Prostate gland (tissue), 2 donors: Measurements from ENCODE around the gene LRGUK. TPM values are rescaled to one million over a fixed set of nuclear protein-coding genes. Genes with fewer than 3 reads are reported as not detected.

Experiments
- DNase-seq: peaks from one replicate; pipeline ENCODE4 v3.0.0-alpha.2; 2019; ENCODE audit warnings: low spot score
- H3K27ac ChIP-seq, 2 donors: fragments of 200-600 bp; sonication (generic); 2 replicates each; pipeline ENCODE4 v1.5.1; 2017 to 2019
- H3K27me3 ChIP-seq: fragments of 200-600 bp; sonication (generic); replicated peaks from 2 replicates; pipeline ENCODE4 v1.5.1; 2019; ENCODE audit not compliant: insufficient read depth
- H3K36me3 ChIP-seq, 2 donors: fragments of 200-600 bp; sonication (generic); 1 replicate in 1 of 2; 2 replicates in 1 of 2; pipeline versions ENCODE4 v1.5.1 to v1.8.1; 2017 to 2019
- H3K4me1 ChIP-seq: fragments of 200-600 bp; sonication (generic); replicated peaks from 2 replicates; pipeline ENCODE4 v1.5.1; 2019
- H3K4me3 ChIP-seq, 2 donors: fragments of 200-600 bp; sonication (generic); 2 replicates each; pipeline ENCODE4 v1.5.1; 2017 to 2019
- H3K9me3 ChIP-seq: fragments of 200-600 bp; sonication (generic); 2 replicates; pipeline ENCODE4 v1.5.1; 2017
- POLR2A ChIP-seq: fragments of 450-650 bp; IDR thresholded peaks from one replicate; pipeline ENCODE4 v1.6.1; 2016; ENCODE audit warnings: antibody characterized with exemption, mild to moderate bottlenecking
- POLR2AphosphoS5 ChIP-seq: sonication (generic); formaldehyde crosslinking; IDR thresholded peaks from one replicate; pipeline ENCODE4 v1.6.1; 2017; ENCODE audit warnings: antibody characterized with exemption
- WGBS: methylation state at CpG from one replicate; pipeline ENCODE4 v1.1.5; 2018; 5-methylcytosine and 5-hydroxymethylcytosine counted together
- intact Hi-C: fragments of 100-400 bp; cut with DNase I; formaldehyde crosslinking; loops from one replicate; pipeline ENCODE4 v1.14.2; 2022
- total RNA-seq, 2 donors: library from RNA; depleted of rRNA; stranded (reverse); fragments of >200 nt; gene quantifications; one replicate each; pipeline ENCODE4 v1.1.0, GENCODE V29; 2016
- TF ChIP-seq, protein P1 (sequence below), 4 experiments: fragments of 200-600 bp in 2 of 4; fragments of 450-650 bp in 2 of 4; sonication (generic) in 2 of 4; IDR thresholded peaks; 1 replicate in 3 of 4; 2 replicates in 1 of 4; pipeline ENCODE4 v1.5.1; 2016 to 2019; ENCODE audit warnings: antibody characterized with exemption in 4 of 4, mild to moderate bottlenecking in 2 of 4, moderate library complexity in 2 of 4

Gene LRGUK
- total RNA-seq, 2 donors from 2014 or later, result 1.3 to 4.9 TPM

DNA sequence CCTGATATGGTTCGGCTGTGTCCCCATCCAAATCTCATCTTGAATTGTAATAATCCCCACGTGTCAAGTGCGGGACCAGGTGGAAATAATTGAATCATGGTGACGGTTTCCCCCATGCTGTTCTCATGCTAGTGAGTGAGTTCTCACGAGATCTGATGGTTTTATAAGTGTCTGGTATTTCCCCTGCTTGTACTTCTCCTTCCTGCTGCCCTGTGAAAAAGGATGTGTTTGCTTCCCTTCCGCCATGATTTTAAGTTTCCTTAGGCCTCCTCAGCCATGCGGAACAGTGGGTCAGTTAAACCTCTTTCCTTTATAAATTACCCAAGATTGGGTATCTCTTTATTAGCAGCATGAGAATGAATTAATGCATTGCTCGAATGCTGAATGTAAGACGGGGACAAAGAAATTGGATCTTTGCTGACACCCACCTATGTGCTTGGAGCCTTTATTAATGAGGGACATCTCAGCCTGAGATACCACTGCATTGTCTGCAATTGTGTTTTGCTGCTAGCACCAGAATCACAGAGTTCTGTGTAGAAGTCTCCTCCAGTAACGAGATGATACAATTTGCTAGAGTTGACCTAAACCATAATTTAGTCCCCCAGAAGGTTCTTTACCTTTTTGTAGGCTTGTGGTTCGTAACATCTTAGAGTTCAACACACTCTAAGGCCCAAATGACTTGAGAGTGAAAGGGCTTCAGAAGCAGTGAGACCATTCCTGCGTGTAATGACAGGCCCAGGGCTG is 160.9 kb downstream of the LRGUK start:
- no peak overlapping the region for H3K27ac ChIP-seq
- WGBS, result 74% methylated on average over 12 of the region's 12 CpGs

DNA sequence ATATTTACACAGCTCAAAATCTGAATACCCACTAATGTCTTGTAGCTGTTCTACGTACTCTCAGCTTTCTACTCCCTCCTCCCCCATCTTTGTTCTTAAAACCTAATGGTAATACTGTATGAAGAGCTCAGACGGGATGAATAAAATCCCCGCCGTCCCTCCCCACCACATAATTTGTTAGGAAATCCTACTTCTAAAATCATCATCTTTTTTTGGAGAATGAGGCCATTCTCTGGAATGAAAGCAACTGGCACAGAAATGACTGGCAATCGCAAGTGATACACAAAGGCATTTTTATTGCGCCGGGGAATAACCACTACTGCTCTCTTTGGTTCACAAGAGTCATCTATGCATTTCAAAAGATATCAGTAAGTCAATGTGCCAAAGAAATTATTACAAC is 162.3 kb downstream of the LRGUK start:
- no peak overlapping the region for H3K27ac ChIP-seq
- WGBS, result 26% methylated on average over 7 of the region's 7 CpGs
- no peaks in the 10 kb centered on the region for H3K9me3 ChIP-seq
- no peaks in the 10 kb centered on the region for H3K4me1 ChIP-seq
- TF ChIP-seq POLR2A, result no peak
- TF ChIP-seq POLR2AphosphoS5, result no peak
- TF ChIP-seq, protein P1, sequence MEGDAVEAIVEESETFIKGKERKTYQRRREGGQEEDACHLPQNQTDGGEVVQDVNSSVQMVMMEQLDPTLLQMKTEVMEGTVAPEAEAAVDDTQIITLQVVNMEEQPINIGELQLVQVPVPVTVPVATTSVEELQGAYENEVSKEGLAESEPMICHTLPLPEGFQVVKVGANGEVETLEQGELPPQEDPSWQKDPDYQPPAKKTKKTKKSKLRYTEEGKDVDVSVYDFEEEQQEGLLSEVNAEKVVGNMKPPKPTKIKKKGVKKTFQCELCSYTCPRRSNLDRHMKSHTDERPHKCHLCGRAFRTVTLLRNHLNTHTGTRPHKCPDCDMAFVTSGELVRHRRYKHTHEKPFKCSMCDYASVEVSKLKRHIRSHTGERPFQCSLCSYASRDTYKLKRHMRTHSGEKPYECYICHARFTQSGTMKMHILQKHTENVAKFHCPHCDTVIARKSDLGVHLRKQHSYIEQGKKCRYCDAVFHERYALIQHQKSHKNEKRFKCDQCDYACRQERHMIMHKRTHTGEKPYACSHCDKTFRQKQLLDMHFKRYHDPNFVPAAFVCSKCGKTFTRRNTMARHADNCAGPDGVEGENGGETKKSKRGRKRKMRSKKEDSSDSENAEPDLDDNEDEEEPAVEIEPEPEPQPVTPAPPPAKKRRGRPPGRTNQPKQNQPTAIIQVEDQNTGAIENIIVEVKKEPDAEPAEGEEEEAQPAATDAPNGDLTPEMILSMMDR (IDR thresholded peaks at IDR 0.05), result no peak
- H3K27me3 ChIP-seq, result no peaks in the 10 kb centered on the region
- intact Hi-C loops, result no loop called here
- H3K4me3 ChIP-seq, result no peak overlapping the region
- DNase-seq, result no peak
- no peaks in the 10 kb centered on the region for H3K36me3 ChIP-seq

More for the DNA sequence above, 160.9 kb downstream of the LRGUK start:
- Histone ChIP-seq H3K4me1 (no peaks in the 10 kb centered on the region), H3K27me3 (no peaks in the 10 kb centered on the region), H3K4me3 (no peak overlapping the region), H3K36me3 (no peaks in the 10 kb centered on the region), H3K9me3 (no peaks in the 10 kb centered on the region)
- DNase-seq, result no peak
- intact Hi-C loops, result no loop called here
- TF ChIP-seq POLR2AphosphoS5 (no peak), POLR2A (no peak)
- TF ChIP-seq, protein P1 (IDR thresholded peaks at IDR 0.05), result no peak

DNA sequence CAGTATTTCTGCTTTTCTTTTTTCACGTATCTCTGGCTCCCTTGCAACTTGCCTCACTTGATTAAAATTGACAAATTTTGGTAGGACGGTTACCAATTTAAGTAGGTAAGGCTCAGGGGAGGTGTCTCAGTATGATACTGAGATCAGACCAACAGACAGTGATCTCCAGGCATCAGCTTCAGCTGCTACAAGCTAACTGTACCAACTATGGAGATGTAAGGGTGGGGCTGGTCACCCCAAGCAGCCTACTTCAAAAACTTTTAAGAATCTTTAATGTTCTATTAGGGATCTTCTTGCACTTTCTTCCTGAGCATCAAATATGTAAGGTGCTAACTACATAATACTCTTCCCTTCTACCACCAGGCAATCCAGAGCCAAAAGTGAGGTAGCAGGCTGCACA is 162.7 kb downstream of the LRGUK start:
- no peaks in the 10 kb centered on the region for H3K4me1 ChIP-seq
- no peak overlapping the region for H3K4me3 ChIP-seq
- TF ChIP-seq, protein P1 (IDR thresholded peaks at IDR 0.05), result no peak
- TF ChIP-seq POLR2A (no peak), POLR2AphosphoS5 (no peak)
- 48% methylated on average over 2 of the region's 2 CpGs for WGBS
- intact Hi-C loops, result no loop called here
- H3K9me3 ChIP-seq, result no peaks in the 10 kb centered on the region
- no peaks in the 10 kb centered on the region for H3K36me3 ChIP-seq
- DNase-seq, result no peak
- H3K27ac ChIP-seq, result no peak overlapping the region
- H3K27me3 ChIP-seq, result no peaks in the 10 kb centered on the region

DNA sequence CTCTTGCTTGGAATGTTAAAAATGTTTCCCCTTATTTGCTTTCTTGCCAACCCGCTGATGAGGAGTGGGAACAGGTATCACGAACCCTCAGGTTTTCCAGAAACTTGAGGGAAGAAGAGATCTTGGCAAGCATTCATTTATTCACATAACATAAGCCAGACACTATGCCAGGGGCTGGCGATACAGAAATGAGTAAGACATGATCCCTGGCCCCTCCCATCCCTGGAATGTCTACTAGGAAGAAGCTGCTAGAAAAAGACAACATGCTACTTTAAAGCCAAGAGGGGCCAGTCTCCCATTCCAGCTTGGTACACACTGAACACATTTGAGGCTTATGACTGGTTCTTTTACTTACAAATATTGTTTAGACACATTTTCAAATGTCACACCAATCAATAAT is 163.1 kb downstream of the LRGUK start:
- no peak for DNase-seq
- no peak overlapping the region for H3K27ac ChIP-seq

More for the DNA sequence above, 163.1 kb downstream of the LRGUK start:
- intact Hi-C loops, result no loop called here
- H3K27me3 ChIP-seq, result no peaks in the 10 kb centered on the region
- WGBS, result 52% methylated on average over 3 of the region's 3 CpGs
- no peaks in the 10 kb centered on the region for H3K36me3 ChIP-seq
- TF ChIP-seq, protein P1 (IDR thresholded peaks at IDR 0.05), result no peak
- TF ChIP-seq POLR2AphosphoS5, result no peak
- no peak for TF ChIP-seq POLR2A
- no peaks in the 10 kb centered on the region for H3K9me3 ChIP-seq
- no peaks in the 10 kb centered on the region for H3K4me1 ChIP-seq
- H3K4me3 ChIP-seq, result no peak overlapping the region
